Panc1 (cell line): ENCODE results near the gene KIF1C. TPM values are rescaled to one million over a fixed set of nuclear protein-coding genes. Genes with fewer than 3 reads are reported as not detected.

Source experiments
- ATAC-seq: fragments of 200-7000 bp; cut with Tn5 transposase; 2 replicates; pipeline ENCODE4 v1.9.1; 2020; ENCODE audit warnings: mild to moderate bottlenecking, moderate library complexity
- BruUV-seq: library from RNA; stranded (reverse); fragments of 400-500 nt; replicated peaks from 2 replicates; lab custom pipeline; 2021; lab: Mats Ljungman, UMichigan
- CTCF ChIA-PET: fragments of 300-600 bp; sonication (Branson Sonifier 250); formaldehyde crosslinking; loops from one replicate; lab custom pipeline; 2022; ENCODE audit warnings: antibody characterized with exemption; lab: Charles Lee
- POLR2A ChIA-PET: fragments of 300-600 bp; sonication (Branson Sonifier 250); formaldehyde crosslinking; loops from one replicate; lab custom pipeline; 2022; ENCODE audit warnings: antibody characterized with exemption; lab: Charles Lee
- DNase-seq: peaks from one replicate; pipeline ENCODE4 v3.0.0-alpha.2; 2010; ENCODE audit warnings: low read depth, low spot score
- H3K27ac ChIP-seq: 2 replicates; pipeline ENCODE4 v1.5.1; 2011; ENCODE audit warnings: mild to moderate bottlenecking, low read length, inconsistent platforms
- H3K27me3 ChIP-seq: fragments of 200-500 bp; sonication (Bioruptor generic); 2 replicates; pipeline ENCODE4 v1.6.0; 2014; ENCODE audit warnings: low read length, inconsistent platforms; ENCODE audit not compliant: control insufficient read depth, insufficient read depth
- H3K36me3 ChIP-seq: fragments of 200-500 bp; sonication (Bioruptor generic); 2 replicates; pipeline ENCODE4 v1.5.1; 2014; ENCODE audit warnings: inconsistent platforms, mild to moderate bottlenecking, low read length, moderate library complexity; ENCODE audit not compliant: control insufficient read depth, insufficient read depth
- H3K4me1 ChIP-seq: 2 replicates; pipeline ENCODE4 v1.5.1; 2011; ENCODE audit warnings: inconsistent platforms, mild to moderate bottlenecking, low read length, moderate library complexity; ENCODE audit not compliant: control insufficient read depth, insufficient read depth
- H3K4me3 ChIP-seq, 2 experiments: 2 replicates each; pipeline ENCODE4 v1.5.1; 2011 to 2012; ENCODE audit warnings: low read depth in 2 of 2, low read length in 2 of 2, mild to moderate bottlenecking in 2 of 2, inconsistent platforms in 1 of 2, moderate library complexity in 1 of 2
- H3K9me3 ChIP-seq: fragments of 200-500 bp; sonication (Bioruptor generic); 2 replicates; pipeline ENCODE4 v1.5.1; 2014; ENCODE audit warnings: low read depth, mild to moderate bottlenecking, inconsistent platforms, low read length, moderate library complexity; ENCODE audit not compliant: control insufficient read depth, insufficient read depth
- CTCF ChIP-seq: fragments of 450-650 bp; IDR thresholded peaks from 2 replicates; pipeline ENCODE4 v1.5.1; 2017; ENCODE audit warnings: mild to moderate bottlenecking
- POLR2AphosphoS5 ChIP-seq: IDR thresholded peaks from 2 replicates; pipeline ENCODE4 v1.6.1; 2012; ENCODE audit warnings: mild to moderate bottlenecking, low read depth, low read length, moderate library complexity
- REST ChIP-seq, 2 experiments: IDR thresholded peaks; 2 replicates each; pipeline ENCODE4 v1.6.1; 2011 to 2012; ENCODE audit warnings: low read depth in 2 of 2, control low read depth in 1 of 2, low read length in 1 of 2, mild to moderate bottlenecking in 1 of 2, moderate library complexity in 1 of 2; ENCODE audit not compliant: insufficient read depth in 1 of 2
- SIN3A ChIP-seq: IDR thresholded peaks from 2 replicates; pipeline ENCODE4 v1.6.1; 2012; ENCODE audit warnings: low read depth, mild to moderate bottlenecking, low read length, moderate library complexity, borderline replicate concordance; ENCODE audit not compliant: insufficient read depth
- TCF7L2 ChIP-seq: IDR thresholded peaks from 2 replicates; pipeline ENCODE4 v1.6.1; 2011; ENCODE audit warnings: mild to moderate bottlenecking, low read depth, low read length, inconsistent platforms
- in situ Hi-C: cut with HindIII; loops from 2 replicates; pipeline ENCODE4 v1.10.0; 2016; ENCODE audit warnings: low sequenced_read_pairs, low pct_unique_long_range_greater_than_20kb
- intact Hi-C: fragments of 100-400 bp; cut with micrococcal nuclease; formaldehyde crosslinking; loops from one replicate; pipeline ENCODE4 v1.10.0; 2022; ENCODE audit not compliant: unreplicated experiment
- total RNA-seq: library from RNA; stranded (reverse); gene quantifications from one replicate; pipeline ENCODE4 v1.2.1, GENCODE V29; 2021; ENCODE audit not compliant: unreplicated experiment

KIF1C gene
- total RNA-seq, 1 experiment from 2014 or later = 117 TPM

- ChIA-PET CTCF (no interaction called here), POLR2A (interaction anchor here (0.7 kb wide), 1 partner anchor 201 kb away, joined by 3 read pairs; no protein-coding TSS in a partner anchor)
- intact Hi-C loops (no loop called here), in situ Hi-C loops (no loop called here)
- no peaks in the 10 kb centered on the region for H3K27me3 ChIP-seq
- no peak overlapping the region for H3K27ac ChIP-seq
- H3K4me3 ChIP-seq = no peak overlapping the region
- H3K4me1 ChIP-seq = peaks cover 11% of the 10 kb centered on the region
- no peaks in the 10 kb centered on the region for H3K9me3 ChIP-seq
- no TSS peak for BruUV-seq
- ATAC-seq = no peak
- TF ChIP-seq CTCF = no peak
- no peak for TF ChIP-seq REST (IDR thresholded peaks at IDR 0.05; ENCODE audit: insufficient read depth in 1 of 2, low read depth in 2 of 2, low read length in 1 of 2)
- TF ChIP-seq POLR2AphosphoS5 = no peak
- no peak for TF ChIP-seq TCF7L2
- TF ChIP-seq SIN3A = no peak
- no peaks in the 10 kb centered on the region for H3K36me3 ChIP-seq
- DNase-seq = no peak
Observed at GRCh38 chr17:4972322-4972721, 25.4 kb upstream of the KIF1C start.

GRCh38 chr17:4972752-4973151, 25.0 kb upstream of the KIF1C start:
- BruUV-seq = no TSS peak
- Histone ChIP-seq H3K27me3 (no peaks in the 10 kb centered on the region), H3K9me3 (no peaks in the 10 kb centered on the region), H3K27ac (no peak overlapping the region), H3K36me3 (no peaks in the 10 kb centered on the region), H3K4me3 (no peak overlapping the region), H3K4me1 (peaks cover 11% of the 10 kb centered on the region)
- DNase-seq (no peak), ATAC-seq (no peak)
- intact Hi-C loops = no loop called here
- ChIA-PET POLR2A (no interaction called here), CTCF (no interaction called here)
- in situ Hi-C loops = no loop called here
- TF ChIP-seq TCF7L2 (no peak), POLR2AphosphoS5 (no peak), REST (IDR thresholded peaks at IDR 0.05; ENCODE audit: insufficient read depth in 1 of 2, low read depth in 2 of 2, low read length in 1 of 2) (no peak), CTCF (no peak), SIN3A (no peak)
